NAMALWA (cell line): ENCODE results near the gene MMADHC.
"Not testable (repeated sequence)": the region's sequence is repeated elsewhere in the genome, so short reads cannot be mapped to it uniquely, and the experiment has no call there.

ENCODE experiments used
- DNase-seq: peaks from one replicate; pipeline ENCODE4 v3.0.0-alpha.2; 2015; ENCODE audit warnings: low spot score

The MMADHC gene

GRCh38 chr2:149595056-149595963 is 7.7 kb upstream of the MMADHC start:
- no peak for DNase-seq

- no peak for DNase-seq
These were observed 6.8 kb upstream of the MMADHC start for GRCh38 chr2:149594411-149594810.

GRCh38 chr2:149587950-149588487 is 444 bp upstream of the MMADHC start:
- DNase-seq: peak; percentile 8

GRCh38 chr2:149586898-149587219 is 716 bp downstream of the MMADHC start:
- DNase-seq: no peak

GRCh38 chr2:149586063-149586462 is 1.5 kb downstream of the MMADHC start:
- DNase-seq: peak; percentile 17

GRCh38 chr2:149585166-149585885 is 2.2 kb downstream of the MMADHC start:
- no peak for DNase-seq

GRCh38 chr2:149579972-149580882 is 7.3 kb downstream of the MMADHC start:
- DNase-seq: no peak

GRCh38 chr2:149577269-149577668 is 10.3 kb downstream of the MMADHC start:
- DNase-seq: no peak

GRCh38 chr2:149575752-149576151 is 11.8 kb downstream of the MMADHC start:
- DNase-seq: no peak

- no peak for DNase-seq
These were observed 12.3 kb downstream of the MMADHC start for GRCh38 chr2:149575277-149575676.

- peak; percentile 25 for DNase-seq
These were observed 13.8 kb downstream of the MMADHC start for GRCh38 chr2:149573760-149574159.

GRCh38 chr2:149572102-149572953 is 15.2 kb downstream of the MMADHC start:
- no peak for DNase-seq

GRCh38 chr2:149568138-149568537 is 19.4 kb downstream of the MMADHC start:
- DNase-seq: no peak

GRCh38 chr2:149566652-149567051 is 20.9 kb downstream of the MMADHC start:
- DNase-seq: no peak

GRCh38 chr2:149565625-149566024 is 21.9 kb downstream of the MMADHC start:
- DNase-seq: not testable (repeated sequence)

- DNase-seq: no peak
These were observed 22.6 kb downstream of the MMADHC start for GRCh38 chr2:149564983-149565382.

GRCh38 chr2:149564097-149564496 is 23.5 kb downstream of the MMADHC start:
- DNase-seq: no peak

GRCh38 chr2:149562324-149562723 is 25.3 kb downstream of the MMADHC start:
- DNase-seq: peak; percentile 19

- peak; percentile 66 for DNase-seq
These were observed 26.2 kb downstream of the MMADHC start for GRCh38 chr2:149561309-149561926.

GRCh38 chr2:149559341-149560068 is 28.1 kb downstream of the MMADHC start:
- no peak for DNase-seq
